Measurements from ENCODE around the gene TXNRD1.

The TXNRD1 gene

DNA sequence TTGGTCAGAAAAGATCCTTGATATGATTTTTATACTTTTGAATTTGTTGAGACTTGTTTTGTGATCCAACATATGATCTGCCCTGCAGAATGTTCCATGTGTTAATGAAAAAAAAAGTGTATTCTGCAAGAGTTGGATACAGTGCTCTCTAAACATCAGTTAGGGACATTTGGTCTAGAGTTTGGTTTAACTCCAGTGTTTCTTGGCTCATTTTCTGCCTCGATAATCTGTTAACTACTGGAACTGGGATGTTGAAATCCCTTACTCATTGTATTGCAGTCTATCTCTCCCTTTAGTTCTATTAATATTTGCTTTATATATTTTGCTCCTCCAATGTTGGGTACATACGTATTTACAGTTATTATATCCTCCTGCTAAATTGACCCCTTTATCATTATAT lies 18.3 kb upstream of the TXNRD1 start:
- H3K14ac ChIP-seq (ENCODE audit: low read length) = no peak overlapping the region
- WGBS, 2 donors (ENCODE audit: extremely low coverage in 2 of 2, insufficient read length in 2 of 2, insufficient replicate concordance in 1 of 2) = no CpG with 5 or more reads among the region's 2 CpGs
- H4K91ac ChIP-seq (ENCODE audit: low read depth, low read length, poor library complexity) = no peak overlapping the region
- DNase-seq (ENCODE audit: low spot score) = no peak
- no peak overlapping the region for H3K9ac ChIP-seq (ENCODE audit: low read depth, low read length, poor library complexity)
- no peak overlapping the region for H3K27ac ChIP-seq (replicated peaks; ENCODE audit: low read length)
- no peaks in the 10 kb centered on the region for H3K27me3 ChIP-seq (ENCODE audit: control insufficient read depth in 3 of 3, insufficient read depth in 3 of 3, low read depth in 1 of 3, low read length in 3 of 3)
- no peak overlapping the region for H3K4me2 ChIP-seq (ENCODE audit: insufficient read depth, low read length, poor library complexity, severe bottlenecking)
- no peak overlapping the region for H2BK5ac ChIP-seq (ENCODE audit: low read length)
- no peak overlapping the region for H4K8ac ChIP-seq (ENCODE audit: low read depth, low read length)
- peaks cover 0 to 5% of the 10 kb centered on the region in 2 donors for H3K9me3 ChIP-seq (replicated peaks in 1 of 2; ENCODE audit: control insufficient read depth in 2 of 2, insufficient read depth in 1 of 2, low read depth in 1 of 2, low read length in 2 of 2)
- H3K4me1 ChIP-seq (ENCODE audit: control insufficient read depth in 2 of 2, insufficient read depth in 1 of 2, low read depth in 1 of 2, low read length in 2 of 2) = no peaks in the 10 kb centered on the region
- H3K4me3 ChIP-seq (ENCODE audit: low read length in 2 of 2) = no peak overlapping the region
- no peak overlapping the region for H2AK5ac ChIP-seq (ENCODE audit: low read depth, low read length)
- no peak overlapping the region for H2BK120ac ChIP-seq (ENCODE audit: low read depth, low read length)
- H2BK12ac ChIP-seq (ENCODE audit: low read length) = no peak overlapping the region
- H3K36me3 ChIP-seq (replicated peaks in 1 of 2; ENCODE audit: control insufficient read depth in 2 of 2, insufficient read depth in 2 of 2, low read length in 2 of 2) = no peaks in the 10 kb centered on the region
- H2BK15ac ChIP-seq (ENCODE audit: low read length) = no peak overlapping the region
- H3K23ac ChIP-seq (ENCODE audit: low read depth, low read length, poor library complexity) = no peak overlapping the region
- no peak overlapping the region for H2AFZ ChIP-seq (ENCODE audit: low read length)
- no peak overlapping the region for H3K4ac ChIP-seq (ENCODE audit: low read length)
- H3K79me1 ChIP-seq (ENCODE audit: low read depth, low read length) = no peaks in the 10 kb centered on the region
- H3K18ac ChIP-seq (ENCODE audit: low read length) = no peak overlapping the region

DNA sequence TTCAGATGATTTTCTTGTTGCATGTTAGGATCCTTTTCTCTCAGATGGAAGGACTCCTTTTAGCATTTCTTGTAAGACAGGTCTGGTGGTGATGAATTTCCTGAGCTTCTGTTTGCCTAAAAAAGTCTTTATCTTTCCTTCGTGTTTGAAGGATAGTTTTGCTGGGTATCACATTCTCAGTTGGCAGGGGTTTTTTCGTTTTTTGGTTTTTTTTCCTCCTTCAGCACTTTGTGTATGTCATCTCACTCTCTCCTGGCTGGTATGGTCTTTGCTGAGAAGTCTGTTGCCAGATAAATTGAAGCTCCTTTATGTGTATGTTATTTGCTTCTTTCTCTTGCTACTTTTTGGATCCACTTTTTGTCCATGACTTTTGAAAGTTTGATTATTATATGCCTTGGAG lies 15.6 kb upstream of the TXNRD1 start:
- H2BK120ac ChIP-seq (ENCODE audit: low read depth, low read length) = no peak overlapping the region
- no peak overlapping the region for H4K8ac ChIP-seq (ENCODE audit: low read depth, low read length)
- H3K18ac ChIP-seq (ENCODE audit: low read length) = no peak overlapping the region
- H3K4me1 ChIP-seq (ENCODE audit: control insufficient read depth in 2 of 2, insufficient read depth in 1 of 2, low read depth in 1 of 2, low read length in 2 of 2) = no peaks in the 10 kb centered on the region
- no peak overlapping the region for H2BK5ac ChIP-seq (ENCODE audit: low read length)
- H3K14ac ChIP-seq (ENCODE audit: low read length) = no peak overlapping the region
- DNase-seq (ENCODE audit: low spot score) = no peak
- no peaks in the 10 kb centered on the region for H3K36me3 ChIP-seq (replicated peaks in 1 of 2; ENCODE audit: control insufficient read depth in 2 of 2, insufficient read depth in 2 of 2, low read length in 2 of 2)
- H3K27ac ChIP-seq (replicated peaks; ENCODE audit: low read length) = no peak overlapping the region
- H3K79me1 ChIP-seq (ENCODE audit: low read depth, low read length) = peaks cover 2% of the 10 kb centered on the region
- no peak overlapping the region for H4K91ac ChIP-seq (ENCODE audit: low read depth, low read length, poor library complexity)
- H3K4ac ChIP-seq (ENCODE audit: low read length) = no peak overlapping the region
- H2BK15ac ChIP-seq (ENCODE audit: low read length) = no peak overlapping the region
- H3K4me2 ChIP-seq (ENCODE audit: insufficient read depth, low read length, poor library complexity, severe bottlenecking) = no peak overlapping the region
- H3K27me3 ChIP-seq (ENCODE audit: control insufficient read depth in 3 of 3, insufficient read depth in 3 of 3, low read depth in 1 of 3, low read length in 3 of 3) = peaks cover 0 to 4% (median 0%) of the 10 kb centered on the region in 3 experiments
- WGBS, 2 donors (ENCODE audit: extremely low coverage in 2 of 2, insufficient read length in 2 of 2, insufficient replicate concordance in 1 of 2) = no CpG with 5 or more reads among the region's 2 CpGs
- no peak overlapping the region for H3K23ac ChIP-seq (ENCODE audit: low read depth, low read length, poor library complexity)
- H3K9ac ChIP-seq (ENCODE audit: low read depth, low read length, poor library complexity) = no peak overlapping the region
- H2AK5ac ChIP-seq (ENCODE audit: low read depth, low read length) = no peak overlapping the region
- no peak overlapping the region for H2AFZ ChIP-seq (ENCODE audit: low read length)
- peaks cover 0 to 5% of the 10 kb centered on the region in 2 donors for H3K9me3 ChIP-seq (replicated peaks in 1 of 2; ENCODE audit: control insufficient read depth in 2 of 2, insufficient read depth in 1 of 2, low read depth in 1 of 2, low read length in 2 of 2)
- no peak overlapping the region for H2BK12ac ChIP-seq (ENCODE audit: low read length)
- no peak overlapping the region for H3K4me3 ChIP-seq (ENCODE audit: low read length in 2 of 2)

DNA sequence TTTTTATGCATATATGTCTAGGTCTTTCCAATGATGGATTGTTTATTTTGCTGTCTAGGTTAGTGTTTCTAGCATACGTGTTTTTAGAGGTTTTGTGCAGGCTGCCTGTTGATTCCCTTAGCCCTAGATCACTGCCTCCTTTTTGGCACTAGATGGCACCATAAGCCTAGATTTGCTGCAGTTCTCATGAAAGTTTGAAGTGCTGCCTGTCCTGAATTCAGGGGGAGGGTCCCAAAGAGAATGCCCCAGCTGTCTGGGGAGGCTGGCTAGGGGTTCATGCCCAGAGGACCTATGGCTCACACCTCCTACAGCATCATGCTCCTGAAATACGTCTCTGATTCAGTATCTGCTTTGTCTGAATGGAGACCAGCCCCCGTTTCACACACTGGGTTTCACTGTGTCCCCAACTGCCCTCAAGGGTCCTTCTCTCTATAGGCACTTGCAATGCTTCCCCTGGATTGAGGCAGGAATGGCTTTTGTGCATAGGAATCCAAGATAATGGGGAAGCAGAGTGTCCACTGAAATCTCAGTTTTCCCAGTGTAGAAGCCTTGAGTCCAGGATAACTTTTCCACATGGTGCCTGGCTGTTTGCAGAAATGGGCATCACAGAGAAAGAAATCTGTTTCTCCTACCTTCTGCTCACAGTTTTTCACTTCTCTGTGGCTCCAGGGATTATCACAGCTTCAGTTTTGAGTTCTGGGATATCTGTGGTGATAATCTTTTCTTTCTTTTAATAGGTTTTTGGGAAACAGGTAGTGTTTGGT lies 14.2 kb upstream of the TXNRD1 start:
- H2BK120ac ChIP-seq (ENCODE audit: low read depth, low read length) = no peak overlapping the region
- no CpG with 5 or more reads among the region's 3 CpGs for WGBS, 2 donors (ENCODE audit: extremely low coverage in 2 of 2, insufficient read length in 2 of 2, insufficient replicate concordance in 1 of 2)
- no peak overlapping the region for H3K4me2 ChIP-seq (ENCODE audit: insufficient read depth, low read length, poor library complexity, severe bottlenecking)
- no peak overlapping the region for H3K18ac ChIP-seq (ENCODE audit: low read length)
- H3K4ac ChIP-seq (ENCODE audit: low read length) = no peak overlapping the region
- no peak overlapping the region for H3K9ac ChIP-seq (ENCODE audit: low read depth, low read length, poor library complexity)
- no peak overlapping the region for H3K14ac ChIP-seq (ENCODE audit: low read length)
- H3K4me3 ChIP-seq (ENCODE audit: low read length in 2 of 2) = no peak overlapping the region
- H3K27me3 ChIP-seq (ENCODE audit: control insufficient read depth in 3 of 3, insufficient read depth in 3 of 3, low read depth in 1 of 3, low read length in 3 of 3) = peaks cover 0 to 4% (median 0%) of the 10 kb centered on the region in 3 experiments
- no peak overlapping the region for H4K91ac ChIP-seq (ENCODE audit: low read depth, low read length, poor library complexity)
- no peak overlapping the region for H2BK12ac ChIP-seq (ENCODE audit: low read length)
- H4K8ac ChIP-seq (ENCODE audit: low read depth, low read length) = no peak overlapping the region
- H2BK15ac ChIP-seq (ENCODE audit: low read length) = no peak overlapping the region
- H3K4me1 ChIP-seq (ENCODE audit: control insufficient read depth in 2 of 2, insufficient read depth in 1 of 2, low read depth in 1 of 2, low read length in 2 of 2) = no peaks in the 10 kb centered on the region
- H3K79me1 ChIP-seq (ENCODE audit: low read depth, low read length) = peaks cover 2% of the 10 kb centered on the region
- H3K27ac ChIP-seq (replicated peaks; ENCODE audit: low read length) = no peak overlapping the region
- H2AK5ac ChIP-seq (ENCODE audit: low read depth, low read length) = no peak overlapping the region
- peak; percentile 62 for DNase-seq (ENCODE audit: low spot score)
- H3K23ac ChIP-seq (ENCODE audit: low read depth, low read length, poor library complexity) = no peak overlapping the region
- peak overlapping the region; percentile 17 for H2AFZ ChIP-seq (ENCODE audit: low read length)
- no peak overlapping the region for H2BK5ac ChIP-seq (ENCODE audit: low read length)
- peaks cover 0 to 5% of the 10 kb centered on the region in 2 donors for H3K9me3 ChIP-seq (replicated peaks in 1 of 2; ENCODE audit: control insufficient read depth in 2 of 2, insufficient read depth in 1 of 2, low read depth in 1 of 2, low read length in 2 of 2)
- H3K36me3 ChIP-seq (replicated peaks in 1 of 2; ENCODE audit: control insufficient read depth in 2 of 2, insufficient read depth in 2 of 2, low read length in 2 of 2) = no peaks in the 10 kb centered on the region

DNA sequence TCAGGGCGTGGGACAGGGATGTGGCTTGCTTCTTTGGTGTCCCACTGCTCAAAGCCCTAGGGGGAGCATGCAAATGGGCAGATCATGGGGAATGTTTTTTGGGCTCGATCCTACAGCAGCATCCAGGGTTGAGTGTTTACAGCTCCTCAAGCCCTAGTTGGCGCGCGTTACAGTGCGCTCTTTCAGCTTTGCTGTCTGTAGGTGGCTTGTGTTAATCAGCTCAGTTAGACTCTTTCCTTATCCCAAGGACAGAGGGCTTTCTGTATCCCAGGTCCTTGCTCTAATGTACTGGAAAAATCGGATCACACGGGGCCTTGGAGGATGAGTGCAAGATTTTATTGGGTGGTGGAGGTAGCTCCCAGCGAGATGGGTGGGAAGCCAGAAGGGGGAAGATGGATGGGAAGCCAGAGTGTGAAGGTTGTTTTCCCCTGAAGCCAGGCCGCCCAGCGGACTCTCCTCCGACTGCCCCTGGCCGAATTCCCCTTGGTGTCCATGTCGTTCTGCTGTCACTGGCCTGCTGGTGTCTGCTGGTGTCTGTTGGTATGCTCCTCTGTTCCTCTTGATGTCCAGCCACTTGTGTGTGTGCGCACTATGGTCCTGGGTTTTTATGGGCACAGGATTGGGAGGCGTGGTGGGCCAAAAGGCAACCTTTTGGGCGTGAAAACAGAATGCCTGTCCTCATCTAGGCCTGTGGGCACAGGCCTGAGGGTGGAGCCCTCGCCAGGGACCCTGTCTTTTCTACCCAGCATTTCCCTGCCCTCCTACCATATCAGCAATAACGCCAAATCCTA lies 10.7 kb upstream of the TXNRD1 start:
- H3K14ac ChIP-seq (ENCODE audit: low read length) = no peak overlapping the region
- H3K9me3 ChIP-seq (replicated peaks in 1 of 2; ENCODE audit: control insufficient read depth in 2 of 2, insufficient read depth in 1 of 2, low read depth in 1 of 2, low read length in 2 of 2) = peaks cover 0 to 3% of the 10 kb centered on the region in 2 donors
- H2BK12ac ChIP-seq (ENCODE audit: low read length) = no peak overlapping the region
- no peak overlapping the region for H3K18ac ChIP-seq (ENCODE audit: low read length)
- no peak overlapping the region for H2AK5ac ChIP-seq (ENCODE audit: low read depth, low read length)
- H2AFZ ChIP-seq (ENCODE audit: low read length) = no peak overlapping the region
- H3K4ac ChIP-seq (ENCODE audit: low read length) = no peak overlapping the region
- no peak overlapping the region for H3K23ac ChIP-seq (ENCODE audit: low read depth, low read length, poor library complexity)
- WGBS, 2 donors (ENCODE audit: extremely low coverage in 2 of 2, insufficient read length in 2 of 2, insufficient replicate concordance in 1 of 2) = no CpG with 5 or more reads among the region's 19 CpGs
- H2BK15ac ChIP-seq (ENCODE audit: low read length) = no peak overlapping the region
- no peaks in the 10 kb centered on the region for H3K36me3 ChIP-seq (replicated peaks in 1 of 2; ENCODE audit: control insufficient read depth in 2 of 2, insufficient read depth in 2 of 2, low read length in 2 of 2)
- no peak overlapping the region for H2BK5ac ChIP-seq (ENCODE audit: low read length)
- no peak overlapping the region for H2BK120ac ChIP-seq (ENCODE audit: low read depth, low read length)
- H3K9ac ChIP-seq (ENCODE audit: low read depth, low read length, poor library complexity) = peak overlapping the region; percentile 40
- H3K4me1 ChIP-seq (ENCODE audit: control insufficient read depth in 2 of 2, insufficient read depth in 1 of 2, low read depth in 1 of 2, low read length in 2 of 2) = no peaks in the 10 kb centered on the region
- H3K79me1 ChIP-seq (ENCODE audit: low read depth, low read length) = peaks cover 2% of the 10 kb centered on the region
- peak overlapping the region; percentile 10 for H4K91ac ChIP-seq (ENCODE audit: low read depth, low read length, poor library complexity)
- H3K27ac ChIP-seq (replicated peaks; ENCODE audit: low read length) = no peak overlapping the region
- no peak overlapping the region for H3K4me2 ChIP-seq (ENCODE audit: insufficient read depth, low read length, poor library complexity, severe bottlenecking)
- H3K4me3 ChIP-seq (ENCODE audit: low read length in 2 of 2) = no peak overlapping the region
- DNase-seq (ENCODE audit: low spot score) = no peak
- peaks cover 0 to 4% (median 0%) of the 10 kb centered on the region in 3 experiments for H3K27me3 ChIP-seq (ENCODE audit: control insufficient read depth in 3 of 3, insufficient read depth in 3 of 3, low read depth in 1 of 3, low read length in 3 of 3)
- H4K8ac ChIP-seq (ENCODE audit: low read depth, low read length) = peak overlapping the region; percentile 48

Measured in neuronal stem cell (in vitro differentiated cells).